ENCODE results near the gene PLEKHO2. TPM values are rescaled to one million over a fixed set of nuclear protein-coding genes. Genes with fewer than 3 reads are reported as not detected.

Gene PLEKHO2
- total RNA-seq, 1 donor from 2014 or later = 4.2 TPM

- Histone ChIP-seq H3K36me3 (ENCODE audit: control insufficient read depth, insufficient read depth, low read length) (no peaks in the 10 kb centered on the region), H3K27me3 (ENCODE audit: control insufficient read depth, insufficient read depth, low read length) (no peaks in the 10 kb centered on the region), H3K4me3 (ENCODE audit: low read depth, low read length) (no peak overlapping the region)
- DNase-seq (ENCODE audit: low read depth) (no peak), FAIRE-seq (no peak)
- TF ChIP-seq CTCF (IDR thresholded peaks at IDR 0.05; ENCODE audit: insufficient read depth, low read length, severe bottlenecking) = no peak
These were observed 37.1 kb upstream of the PLEKHO2 start for GRCh38 chr15:64804619-64805018.

GRCh38 chr15:64806509-64806908 lies 35.2 kb upstream of the PLEKHO2 start:
- Histone ChIP-seq H3K36me3 (ENCODE audit: control insufficient read depth, insufficient read depth, low read length) (no peaks in the 10 kb centered on the region), H3K4me3 (ENCODE audit: low read depth, low read length) (no peak overlapping the region), H3K27me3 (ENCODE audit: control insufficient read depth, insufficient read depth, low read length) (no peaks in the 10 kb centered on the region)
- FAIRE-seq = no peak
- DNase-seq (ENCODE audit: low read depth) = no peak
- no peak for TF ChIP-seq CTCF (IDR thresholded peaks at IDR 0.05; ENCODE audit: insufficient read depth, low read length, severe bottlenecking)

- H3K36me3 ChIP-seq (ENCODE audit: control insufficient read depth, insufficient read depth, low read length) = no peaks in the 10 kb centered on the region
- no peak for FAIRE-seq
- TF ChIP-seq CTCF (IDR thresholded peaks at IDR 0.05; ENCODE audit: insufficient read depth, low read length, severe bottlenecking) = no peak
- DNase-seq (ENCODE audit: low read depth) = no peak
- no peaks in the 10 kb centered on the region for H3K27me3 ChIP-seq (ENCODE audit: control insufficient read depth, insufficient read depth, low read length)
- H3K4me3 ChIP-seq (ENCODE audit: low read depth, low read length) = no peak overlapping the region
These were observed 34.5 kb upstream of the PLEKHO2 start for GRCh38 chr15:64807051-64807749.

- no peak for DNase-seq (ENCODE audit: low read depth)
- Histone ChIP-seq H3K4me3 (ENCODE audit: low read depth, low read length) (no peak overlapping the region), H3K27me3 (ENCODE audit: control insufficient read depth, insufficient read depth, low read length) (no peaks in the 10 kb centered on the region), H3K36me3 (ENCODE audit: control insufficient read depth, insufficient read depth, low read length) (no peaks in the 10 kb centered on the region)
- TF ChIP-seq CTCF (IDR thresholded peaks at IDR 0.05; ENCODE audit: insufficient read depth, low read length, severe bottlenecking) = no peak
- FAIRE-seq = no peak
These were observed 33.9 kb upstream of the PLEKHO2 start for GRCh38 chr15:64807751-64808222.

- FAIRE-seq = no peak
- TF ChIP-seq CTCF (IDR thresholded peaks at IDR 0.05; ENCODE audit: insufficient read depth, low read length, severe bottlenecking) = no peak
- Histone ChIP-seq H3K4me3 (ENCODE audit: low read depth, low read length) (no peak overlapping the region), H3K27me3 (ENCODE audit: control insufficient read depth, insufficient read depth, low read length) (no peaks in the 10 kb centered on the region), H3K36me3 (ENCODE audit: control insufficient read depth, insufficient read depth, low read length) (no peaks in the 10 kb centered on the region)
- DNase-seq (ENCODE audit: low read depth) = no peak
These were observed 32.8 kb upstream of the PLEKHO2 start for GRCh38 chr15:64808785-64809453.

All from bronchial epithelial cell (primary cell).